Smooth muscle cell (in vitro differentiated cells): ENCODE data around the gene SGSM1. TPM values are rescaled to one million over a fixed set of nuclear protein-coding genes. Genes with fewer than 3 reads are reported as not detected.

Source experiments
- DNase-seq: peaks from one replicate; lab custom pipeline; 2025; ENCODE audit not compliant: unreplicated experiment; lab: John Stamatoyannopoulos, UW
- H2AFZ ChIP-seq: fragments of 200-600 bp; sonication (generic); 2 replicates; pipeline ENCODE4 v1.6.0; 2016; ENCODE audit warnings: antibody characterized with exemption, low read depth, mild to moderate bottlenecking
- H3F3A ChIP-seq: fragments of 200-600 bp; sonication (generic); 2 replicates; pipeline ENCODE4 v1.6.0; 2017; ENCODE audit warnings: antibody characterized with exemption, low read depth
- H3K27ac ChIP-seq: fragments of 200-600 bp; sonication (generic); 2 replicates; pipeline ENCODE4 v1.5.1; 2016; ENCODE audit warnings: low read depth, mild to moderate bottlenecking
- H3K27me3 ChIP-seq: fragments of 200-600 bp; sonication (generic); 2 replicates; pipeline ENCODE4 v1.6.1; 2016; ENCODE audit warnings: low read depth, mild to moderate bottlenecking
- H3K36me3 ChIP-seq: fragments of 200-600 bp; sonication (generic); 2 replicates; pipeline ENCODE4 v1.5.1; 2016; ENCODE audit warnings: low read depth
- H3K4me1 ChIP-seq: fragments of 200-600 bp; sonication (generic); 2 replicates; pipeline ENCODE4 v1.5.1; 2016; ENCODE audit warnings: low read depth
- H3K4me2 ChIP-seq: fragments of 200-600 bp; sonication (generic); 2 replicates; pipeline ENCODE4 v1.6.0; 2016; ENCODE audit warnings: mild to moderate bottlenecking
- H3K4me3 ChIP-seq: fragments of 200-600 bp; sonication (generic); 2 replicates; pipeline ENCODE4 v1.5.1; 2016; ENCODE audit warnings: mild to moderate bottlenecking
- H3K79me2 ChIP-seq: fragments of 200-600 bp; sonication (generic); 2 replicates; pipeline ENCODE4 v1.6.0; 2016; ENCODE audit warnings: low read depth, mild to moderate bottlenecking
- H3K9ac ChIP-seq: fragments of 200-600 bp; sonication (generic); 2 replicates; pipeline ENCODE4 v1.6.0; 2016; ENCODE audit warnings: low read depth
- H3K9me3 ChIP-seq: fragments of 200-600 bp; sonication (generic); replicated peaks from 2 replicates; pipeline ENCODE4 v1.5.1; 2016; ENCODE audit warnings: low read depth
- H4K20me1 ChIP-seq: fragments of 200-600 bp; sonication (generic); 2 replicates; pipeline ENCODE4 v1.6.0; 2016; ENCODE audit warnings: low read depth
- CTCF ChIP-seq: fragments of 200-600 bp; sonication (generic); IDR thresholded peaks from 2 replicates; pipeline ENCODE4 v1.5.1; 2017; ENCODE audit warnings: borderline replicate concordance, mild to moderate bottlenecking, antibody characterized with exemption; ENCODE audit not compliant: insufficient read depth, poor library complexity, severe bottlenecking
- WGBS: methylation state at CpG from one replicate; pipeline ENCODE4 v1.1.7; 2016; ENCODE audit warnings: low lambda C conversion rate; 5-methylcytosine and 5-hydroxymethylcytosine counted together
- polyA plus RNA-seq: library from polyadenylated mRNA; unstranded; fragments of >200 nt; fragmentation: Nextera tagmentation; extraction: Ambion mirVana; gene quantifications from 2 replicates; pipeline ENCODE4 v1.2.1, GENCODE V29; 2016
- total RNA-seq: library from RNA; depleted of rRNA; stranded (reverse); fragments of >200 nt; gene quantifications from 2 replicates; pipeline ENCODE4 v1.2.3, GENCODE V29; 2014

SGSM1 gene
- total and polyA plus RNA-seq, 2 experiments from 2014 or later: 0.18 TPM; not detected in 1

- WGBS: 91% methylated on average over 2 of the region's 2 CpGs
- Histone ChIP-seq H3K9ac (no peak overlapping the region), H4K20me1 (no peaks in the 10 kb centered on the region), H3K36me3 (no peaks in the 10 kb centered on the region), H3K27me3 (no peaks in the 10 kb centered on the region), H3K4me2 (no peak overlapping the region), H2AFZ (no peak overlapping the region), H3K79me2 (no peaks in the 10 kb centered on the region), H3K4me1 (no peaks in the 10 kb centered on the region), H3K27ac (no peak overlapping the region), H3K9me3 (no peaks in the 10 kb centered on the region), H3K4me3 (no peak overlapping the region), H3F3A (no peaks in the 10 kb centered on the region)
- DNase-seq: no peak
- no peak for TF ChIP-seq CTCF
Measured at GRCh38 chr22:24857576-24857975, 51.6 kb downstream of the SGSM1 start.

GRCh38 chr22:24859587-24859986, 53.6 kb downstream of the SGSM1 start:
- Histone ChIP-seq H3K27ac (no peak overlapping the region), H3K4me3 (no peak overlapping the region), H3K9me3 (no peaks in the 10 kb centered on the region), H2AFZ (no peak overlapping the region), H3K4me1 (no peaks in the 10 kb centered on the region), H3K4me2 (no peak overlapping the region), H4K20me1 (no peaks in the 10 kb centered on the region), H3F3A (no peaks in the 10 kb centered on the region), H3K9ac (no peak overlapping the region), H3K36me3 (no peaks in the 10 kb centered on the region), H3K79me2 (no peaks in the 10 kb centered on the region), H3K27me3 (no peaks in the 10 kb centered on the region)
- WGBS: 91% methylated on average over 9 of the region's 9 CpGs
- no peak for TF ChIP-seq CTCF
- no peak for DNase-seq

- Histone ChIP-seq H3K9me3 (no peaks in the 10 kb centered on the region), H3K4me3 (no peak overlapping the region), H3K27ac (no peak overlapping the region), H4K20me1 (no peaks in the 10 kb centered on the region), H2AFZ (no peak overlapping the region), H3F3A (no peaks in the 10 kb centered on the region), H3K4me1 (no peaks in the 10 kb centered on the region), H3K9ac (no peak overlapping the region), H3K4me2 (no peak overlapping the region), H3K27me3 (peaks cover 5% of the 10 kb centered on the region), H3K79me2 (no peaks in the 10 kb centered on the region), H3K36me3 (no peaks in the 10 kb centered on the region)
- 98% methylated on average over 4 of the region's 4 CpGs for WGBS
- TF ChIP-seq CTCF: no peak
- DNase-seq: no peak
Measured at GRCh38 chr22:24865508-24865907, 59.5 kb downstream of the SGSM1 start.

GRCh38 chr22:24867323-24868022, 61.5 kb downstream of the SGSM1 start:
- Histone ChIP-seq H3K27ac (no peak overlapping the region), H3K4me1 (no peaks in the 10 kb centered on the region), H3K9me3 (no peaks in the 10 kb centered on the region), H2AFZ (no peak overlapping the region), H4K20me1 (no peaks in the 10 kb centered on the region), H3K4me3 (no peak overlapping the region), H3K36me3 (no peaks in the 10 kb centered on the region), H3K79me2 (no peaks in the 10 kb centered on the region), H3F3A (no peaks in the 10 kb centered on the region), H3K9ac (no peak overlapping the region), H3K4me2 (no peak overlapping the region), H3K27me3 (peaks cover 13% of the 10 kb centered on the region)
- WGBS: 69% methylated on average over 8 of the region's 8 CpGs
- DNase-seq: no peak
- no peak for TF ChIP-seq CTCF
